Left cardiac atrium (tissue), 4 donors: ENCODE measurements around the gene TMEM44. TPM values are rescaled to one million over a fixed set of nuclear protein-coding genes. Genes with fewer than 3 reads are reported as not detected.
A peak's percentile ranks its signal among the peaks of the same experiment; 100 is the strongest.
"Not testable (repeated sequence)": the region's sequence is repeated elsewhere in the genome, so short reads cannot be mapped to it uniquely, and the experiment has no call there.

Experiments used
- ATAC-seq, 2 donors: fragments of 200-7000 bp; cut with Tn5 transposase; one replicate each; pipeline ENCODE4 v1.9.1; 2020; ENCODE audit warnings: mild to moderate bottlenecking in 2 of 2, moderate library complexity in 2 of 2
- DNase-seq: peaks from one replicate; pipeline ENCODE4 v3.0.0-alpha.2; 2020
- intact Hi-C, 2 donors: fragments of 100-400 bp; cut with DNase I; formaldehyde crosslinking; loops; one replicate each; pipeline versions ENCODE4 v1.14.1 to v1.15.1; 2022 to 2023
- total RNA-seq, 2 donors: library from RNA; stranded (reverse); fragmentation: NEBNext Ultra II Directional; extraction: Animal tissue kit (Norgen Biotek cat#: 25700); gene quantifications; one replicate each; pipeline ENCODE4 v1.2.1, GENCODE V29; 2021
- donor health status: DM: no; HTN: yes; CAD: no.
- donor health status: DM: no; HTN: yes; CAD: no; lungs with severe emphysema.
- donor health status: DM: yes; HTN: yes; CAD: no.
- donor health status: Dilated cardiomyopathy.

Gene TMEM44
- total RNA-seq, 2 donors from 2014 or later, result 5.6 to 12.1 TPM

DNA sequence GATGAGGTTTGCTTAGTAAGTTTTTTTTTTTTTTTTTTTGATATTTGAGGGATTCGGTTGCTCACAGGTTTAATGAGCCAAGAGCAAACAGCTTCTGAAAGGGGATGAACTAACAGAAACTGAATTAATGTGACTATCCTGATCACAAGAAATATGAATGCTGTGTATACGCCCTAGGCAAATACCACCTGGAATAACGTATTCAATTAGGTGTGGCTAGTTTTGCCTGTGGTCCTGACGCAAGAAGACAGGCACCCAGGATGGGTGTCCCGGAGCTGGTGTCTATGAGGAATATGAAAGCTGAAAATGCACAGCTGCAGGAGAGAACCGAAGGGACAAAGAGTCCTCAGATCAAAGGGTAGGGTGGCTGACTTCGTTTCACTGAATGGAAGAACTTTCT lies 24.2 kb upstream of the TMEM44 start:
- DNase-seq (no peak), ATAC-seq (no peak)
- intact Hi-C loops, result no loop called here

DNA sequence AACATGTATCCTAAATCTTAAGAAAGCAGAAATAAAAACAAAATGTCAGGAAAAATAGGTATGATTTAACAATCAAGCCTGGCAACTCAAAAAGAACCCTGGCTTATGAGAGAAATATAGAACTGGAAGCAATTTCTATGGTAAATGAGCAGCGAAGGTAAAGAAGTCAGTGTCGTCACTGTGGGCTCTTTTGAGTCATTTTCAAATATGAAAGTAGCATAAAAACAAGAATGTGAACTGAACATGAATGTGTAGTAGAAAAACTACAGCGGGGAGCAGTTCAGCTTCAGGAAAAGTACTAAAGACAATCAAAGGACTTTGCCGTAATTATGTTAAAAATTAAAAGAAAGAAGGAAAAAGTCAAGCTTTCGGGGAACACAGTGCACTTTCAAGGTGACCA lies 21.2 kb upstream of the TMEM44 start:
- intact Hi-C loops, result no loop called here
- no peak for ATAC-seq
- DNase-seq, result no peak

DNA sequence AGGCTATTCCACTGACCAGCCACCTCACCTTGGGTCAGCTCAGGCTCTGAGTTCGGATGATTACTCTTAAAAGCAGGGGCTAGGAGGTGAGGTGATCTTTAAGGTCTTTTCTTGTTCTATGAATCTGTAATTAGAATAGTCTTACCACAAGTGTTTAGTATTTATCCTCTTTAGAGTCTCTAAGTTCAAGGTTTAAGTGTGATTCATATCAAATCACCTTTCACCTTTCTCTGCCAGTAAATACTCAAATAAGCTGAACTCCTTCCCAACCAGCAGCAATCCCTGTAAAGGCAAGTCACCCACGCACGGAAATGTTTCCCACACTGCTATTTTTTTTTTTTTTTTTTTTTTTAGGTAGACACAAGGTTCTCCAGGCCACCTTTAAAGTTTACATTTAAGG lies 14.5 kb upstream of the TMEM44 start:
- intact Hi-C loops, result no loop called here

DNA sequence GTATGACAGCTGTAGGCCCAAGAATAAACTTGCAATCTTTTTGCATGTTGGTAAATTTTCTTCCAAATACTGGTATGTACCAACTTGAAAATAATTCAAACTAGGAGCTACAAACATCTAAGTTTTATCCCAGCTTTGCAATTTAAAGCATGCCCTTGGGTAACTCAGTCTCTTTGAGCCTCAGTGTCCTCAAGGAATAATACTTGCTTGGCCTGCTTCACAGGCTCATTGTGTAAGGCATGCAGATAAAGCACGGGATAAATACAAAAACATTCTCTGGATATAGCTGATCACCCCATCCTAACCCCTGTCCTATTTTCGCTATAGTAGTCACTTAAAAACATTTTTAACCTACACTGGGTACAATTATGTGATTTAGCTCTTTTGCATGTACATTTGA lies 9.6 kb upstream of the TMEM44 start:
- intact Hi-C loops, result no loop called here
- ATAC-seq (no peak), DNase-seq (no peak)

More for the DNA sequence above, 14.5 kb upstream of the TMEM44 start:
- ATAC-seq (no peak), DNase-seq (no peak)

DNA sequence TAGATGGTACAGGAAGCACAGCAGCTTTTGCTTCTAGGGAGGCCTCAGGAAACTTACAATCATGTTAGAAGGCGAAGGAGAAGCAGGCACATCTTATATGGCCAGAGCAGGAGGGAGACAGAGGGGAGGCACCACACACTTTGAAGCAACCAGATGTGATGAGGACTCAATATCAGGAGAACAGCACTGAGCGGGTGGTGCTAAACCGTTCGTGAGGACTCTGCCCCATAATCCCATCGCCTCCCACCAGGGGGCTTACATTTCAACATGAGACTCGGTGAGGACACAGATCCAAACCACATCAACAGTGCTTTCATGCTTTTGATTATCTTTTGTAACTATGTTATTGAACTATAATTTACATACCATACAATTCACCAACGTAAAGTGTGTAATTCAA lies 7.6 kb upstream of the TMEM44 start:
- intact Hi-C loops, result no loop called here
- ATAC-seq, result peak in 1 of 2 donors; percentile 6
- no peak for DNase-seq

DNA sequence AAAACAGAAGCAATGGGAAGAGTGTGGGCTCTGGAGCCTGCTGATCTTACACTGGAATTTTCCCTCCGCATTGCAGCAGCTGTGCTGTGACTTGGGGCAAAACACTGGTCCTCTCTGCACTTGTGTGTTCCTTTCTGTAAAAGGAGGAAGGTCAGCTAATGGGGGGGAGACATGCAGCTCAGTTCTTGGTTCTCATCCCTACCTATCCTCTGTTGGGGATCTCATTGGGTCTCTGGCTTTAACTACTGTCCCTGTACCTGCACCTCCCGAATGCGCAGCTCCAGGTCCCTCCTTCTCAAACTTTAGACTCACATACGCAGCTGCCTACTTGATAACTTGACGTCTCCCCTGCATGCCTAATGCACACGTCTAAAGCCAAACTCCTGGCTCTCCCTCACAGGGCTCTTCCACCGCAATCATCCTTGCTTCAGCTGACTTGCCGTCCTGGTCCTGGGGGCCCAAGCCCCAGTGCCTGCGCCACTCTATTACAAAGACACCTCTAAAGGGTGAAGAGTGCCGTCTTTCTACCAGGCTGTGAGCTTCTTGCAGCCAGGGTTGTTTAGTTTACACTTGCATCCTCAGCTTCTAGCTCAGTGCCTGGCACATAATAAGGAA lies 5.9 kb upstream of the TMEM44 start:
- no peak for DNase-seq
- intact Hi-C loops, result no loop called here
- ATAC-seq, result no peak

DNA sequence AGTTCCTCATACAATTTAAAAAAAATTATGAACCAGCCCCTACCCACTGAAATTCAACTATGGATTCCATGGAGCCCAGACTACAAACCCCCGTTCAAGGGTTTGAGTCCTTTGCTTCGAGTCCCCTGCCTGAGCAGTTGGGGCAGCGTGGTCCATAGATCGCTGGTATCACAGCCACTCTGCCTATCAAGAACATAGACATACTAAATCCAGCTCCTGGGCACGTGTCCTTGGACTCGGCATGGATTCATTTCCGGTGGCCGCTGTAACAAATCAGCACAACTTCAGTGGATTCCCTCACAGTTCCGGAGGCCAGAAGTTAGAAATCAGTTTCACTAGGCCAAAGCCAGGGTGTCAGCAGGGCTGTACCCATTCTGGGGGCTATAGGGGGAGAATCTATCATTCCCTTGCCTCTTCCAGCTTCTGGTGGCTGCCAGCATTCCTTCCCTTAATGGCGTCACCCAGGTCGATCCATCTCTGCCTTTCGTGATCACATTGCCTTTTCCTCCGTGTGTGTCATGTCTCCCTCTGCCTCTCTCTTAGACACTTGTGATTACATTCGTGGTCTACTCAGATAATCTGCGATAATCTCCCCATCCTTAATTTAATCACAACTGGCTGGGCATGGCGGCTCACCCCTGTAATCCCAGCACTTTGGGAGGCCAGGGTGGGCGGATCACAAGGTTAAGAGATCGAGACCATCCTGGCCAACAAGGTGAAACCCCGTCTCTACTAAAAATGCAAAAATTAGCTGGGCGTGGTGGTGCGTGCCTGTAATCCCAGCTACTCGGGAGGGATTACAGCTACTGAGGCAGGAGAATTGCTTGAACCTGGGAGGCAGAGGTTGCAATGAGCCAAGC lies 4.6 kb upstream of the TMEM44 start:
- intact Hi-C loops, result no loop called here
- DNase-seq, result no peak
- no peak for ATAC-seq

DNA sequence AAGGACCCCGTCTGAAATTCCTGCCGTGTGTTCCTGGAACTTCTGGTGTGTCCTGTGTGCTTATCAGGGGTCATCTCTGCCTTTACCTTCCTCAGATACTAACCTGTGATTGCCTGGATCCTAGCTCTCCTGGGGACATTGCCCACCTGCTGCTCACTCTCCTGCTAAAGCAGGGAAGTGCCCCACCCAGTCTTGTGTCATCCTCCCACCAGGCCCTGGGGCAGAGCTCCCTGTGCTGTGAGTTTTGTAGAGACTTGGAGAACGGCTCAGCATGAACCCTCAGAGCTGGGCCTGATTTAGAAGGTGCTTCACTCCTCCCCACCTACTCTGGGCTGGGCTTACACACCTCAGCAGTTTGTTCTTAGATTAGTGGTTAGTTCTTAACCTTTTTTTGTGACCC lies 3.8 kb upstream of the TMEM44 start:
- intact Hi-C loops, result no loop called here
- DNase-seq, result no peak
- ATAC-seq, result no peak

DNA sequence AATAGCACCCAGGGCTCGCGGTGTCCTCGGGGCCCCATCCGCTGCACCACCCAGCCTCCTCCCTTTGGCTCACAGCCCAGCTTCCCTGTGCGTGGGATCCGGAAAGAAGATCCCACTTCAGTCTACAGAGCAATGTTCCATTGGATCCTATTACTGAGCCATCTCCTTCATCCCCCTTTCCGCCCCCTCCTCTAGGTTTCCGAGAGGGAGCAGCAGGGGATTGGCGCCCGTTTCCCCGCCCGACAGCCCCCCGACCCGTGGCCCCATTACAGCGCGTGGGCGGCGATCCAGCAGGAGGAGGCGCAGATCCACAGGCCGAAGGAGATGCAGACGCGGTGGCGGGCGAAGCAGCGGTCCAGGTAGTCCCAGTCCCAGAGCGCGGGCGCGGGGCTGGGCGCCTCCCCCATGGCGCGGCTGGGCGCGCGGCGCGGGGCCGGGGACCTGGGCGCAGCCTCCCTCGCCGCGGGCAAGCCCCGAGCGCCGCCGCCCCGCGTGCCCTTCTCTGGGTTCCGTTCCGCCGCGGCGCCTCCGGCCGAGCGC lies 340 bp downstream of the TMEM44 start:
- intact Hi-C loops, result no loop called here
- peak; percentile 63 for DNase-seq
- ATAC-seq, result peak in 1 of 2 donors; percentile 61

DNA sequence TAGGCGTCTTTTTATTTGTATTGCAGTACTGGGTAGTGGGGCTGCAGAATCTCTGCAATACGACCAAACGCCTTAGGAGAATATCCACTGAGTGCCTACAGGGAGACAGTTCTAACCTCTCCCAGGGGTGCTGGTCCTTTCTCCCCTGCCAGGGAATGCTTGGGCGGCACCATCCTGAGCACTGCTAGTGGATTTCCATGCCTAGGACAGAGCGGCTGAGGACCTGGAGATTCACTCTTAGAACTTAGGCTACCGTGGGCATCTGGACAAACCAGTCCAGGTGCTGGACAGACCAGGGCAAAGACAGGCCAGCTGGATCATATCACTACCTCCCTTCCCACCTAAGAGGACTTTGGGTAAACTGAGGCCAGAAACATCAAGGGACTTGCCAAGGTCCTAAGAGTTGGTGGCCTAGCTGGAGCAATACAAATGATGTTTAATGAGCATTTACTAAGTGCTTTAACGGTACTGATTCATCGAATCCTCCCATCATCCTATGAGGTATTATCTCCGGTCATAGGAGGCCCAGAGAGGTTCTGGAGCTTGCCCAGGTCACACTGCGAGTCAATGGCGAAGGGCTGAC lies 902 bp downstream of the TMEM44 start:
- intact Hi-C loops, result no loop called here
- no peak for DNase-seq
- ATAC-seq, result no peak

DNA sequence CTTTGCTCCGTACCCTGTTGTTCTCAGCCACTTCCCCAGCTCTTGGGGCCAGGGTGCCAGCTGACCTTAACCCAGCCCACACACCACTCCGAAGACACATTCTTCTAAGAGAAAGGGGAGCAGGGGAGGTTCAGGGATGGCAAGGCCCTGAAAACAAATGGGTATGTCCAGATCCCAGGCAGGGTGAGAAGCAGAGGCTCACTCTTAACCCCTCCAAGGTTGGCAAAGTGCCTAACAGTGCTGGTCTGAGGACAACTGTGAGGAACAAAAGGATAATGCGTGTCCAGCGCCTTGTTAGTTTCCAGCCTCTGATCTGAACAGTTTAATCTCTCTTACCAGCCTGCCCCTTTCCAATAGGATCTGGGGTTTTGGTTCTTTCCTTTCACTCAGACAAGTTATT lies 1.5 kb downstream of the TMEM44 start:
- DNase-seq, result no peak
- no peak for ATAC-seq
- intact Hi-C loops, result no loop called here

DNA sequence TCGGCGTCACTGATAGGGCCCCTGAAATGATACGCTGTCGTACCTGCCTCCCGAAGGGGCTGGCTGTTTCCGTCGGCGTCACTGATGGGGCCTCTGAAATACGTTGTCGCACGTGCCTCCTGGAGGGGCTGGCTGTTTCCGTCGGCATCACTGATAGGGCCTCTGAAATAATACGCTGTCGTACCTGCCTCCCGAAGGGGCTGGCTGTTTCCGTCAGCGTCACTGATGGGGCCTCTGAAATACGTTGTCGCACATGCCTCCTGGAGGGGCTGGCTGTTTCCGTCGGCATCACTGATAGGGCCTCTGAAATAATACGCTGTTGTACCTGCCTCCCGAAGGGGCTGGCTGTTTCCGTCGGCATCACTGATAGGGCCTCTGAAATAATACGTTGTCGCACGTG lies 2.5 kb downstream of the TMEM44 start:
- intact Hi-C loops, ATAC-seq, DNase-seq: not testable (repeated sequence)

DNA sequence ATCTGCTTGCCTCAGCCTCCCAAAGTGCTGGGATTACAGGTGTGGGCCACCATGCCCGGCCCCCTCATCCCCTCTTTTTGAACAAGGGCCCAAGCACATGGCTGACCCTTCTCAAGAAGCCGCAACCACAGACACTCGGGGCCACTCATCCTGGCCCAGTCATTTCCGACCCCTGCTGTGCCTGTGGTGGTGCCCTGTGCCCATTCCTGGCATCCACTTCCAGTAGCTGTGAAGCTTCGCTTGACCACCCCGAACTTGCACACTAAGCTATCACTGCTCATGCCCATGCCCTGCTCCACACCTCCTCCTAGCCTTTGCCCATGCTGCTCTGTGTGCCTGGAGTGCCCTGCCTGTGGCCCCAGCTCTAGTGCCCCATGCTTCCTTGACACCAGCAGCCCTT lies 8.3 kb downstream of the TMEM44 start:
- ATAC-seq (no peak), DNase-seq (no peak)
- intact Hi-C loops, result no loop called here

DNA sequence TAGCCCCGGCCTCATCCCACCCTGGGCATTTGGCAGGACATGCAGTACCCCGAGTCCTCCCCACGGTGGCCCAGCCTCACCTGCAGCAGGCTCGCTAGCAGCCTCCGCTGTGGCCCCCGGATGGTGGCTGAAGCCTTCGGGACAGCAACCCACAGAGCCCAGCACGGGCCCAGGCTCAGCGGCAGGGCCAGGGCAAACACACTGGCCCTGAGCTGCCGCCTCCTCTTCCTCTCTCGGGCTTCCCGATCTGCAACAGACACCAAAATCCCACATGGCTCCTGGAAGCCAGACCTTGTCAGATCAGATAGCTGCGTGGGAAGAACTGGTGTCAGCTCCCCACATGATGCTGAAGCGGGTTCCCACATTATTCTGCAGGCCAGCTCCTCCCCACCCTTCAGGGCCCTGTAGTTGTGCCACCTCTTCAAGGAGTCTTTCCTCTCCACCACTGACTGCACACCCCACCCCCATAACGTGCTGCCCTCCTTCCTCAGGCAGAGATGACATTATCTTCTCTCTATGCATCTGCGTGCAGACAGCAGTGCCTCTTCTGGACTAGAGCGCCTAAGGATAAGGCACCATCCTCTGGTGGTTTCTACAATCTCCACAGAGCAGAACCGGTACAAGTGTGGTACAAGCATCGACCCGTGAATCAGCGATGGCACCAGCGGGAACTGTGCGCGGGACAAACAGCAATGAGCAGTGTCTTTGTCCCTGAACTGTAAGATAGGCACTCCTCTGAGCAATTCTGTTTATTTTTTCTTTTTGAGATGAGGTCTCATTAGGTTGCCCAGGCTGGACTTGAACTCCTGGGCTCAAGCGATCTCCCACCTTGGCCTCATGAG lies 9.5 kb downstream of the TMEM44 start:
- DNase-seq (no peak), ATAC-seq (no peak)
- intact Hi-C loops, result no loop called here

DNA sequence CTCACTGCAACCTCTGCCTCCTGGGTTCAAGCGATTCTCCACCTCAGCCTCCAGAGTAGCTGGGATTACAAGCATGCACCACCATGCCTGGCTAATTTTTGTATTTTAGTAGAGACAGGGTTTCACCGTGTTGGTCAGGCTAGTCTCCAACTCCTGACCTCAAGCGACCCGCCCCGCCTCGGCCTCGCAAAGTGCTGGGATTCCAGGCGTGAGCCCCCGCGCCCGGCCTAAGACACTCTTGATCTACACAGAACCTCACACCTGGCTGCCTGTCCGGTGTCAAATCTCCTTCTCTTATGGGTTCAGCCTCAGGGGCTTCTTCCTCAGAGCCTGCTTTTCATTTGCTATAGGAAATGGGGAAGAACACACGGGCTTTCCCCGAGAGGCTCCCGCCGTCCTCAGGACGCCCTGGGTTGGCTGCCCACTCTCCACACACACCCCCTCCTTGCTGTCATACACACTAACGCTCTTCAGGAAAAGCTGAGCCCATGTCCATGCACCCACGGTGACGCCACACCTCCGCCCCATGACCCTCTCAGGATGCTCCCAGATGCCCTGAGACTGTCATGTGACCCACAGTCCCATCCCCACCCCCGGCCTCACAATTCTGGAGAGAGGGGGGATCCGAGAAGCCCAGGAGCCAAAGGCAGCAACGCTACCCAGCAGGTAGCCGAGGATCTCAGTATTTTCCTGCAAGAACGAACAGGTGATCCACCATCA lies 10.4 kb downstream of the TMEM44 start:
- intact Hi-C loops, result no loop called here
- DNase-seq, result no peak
- ATAC-seq, result no peak

DNA sequence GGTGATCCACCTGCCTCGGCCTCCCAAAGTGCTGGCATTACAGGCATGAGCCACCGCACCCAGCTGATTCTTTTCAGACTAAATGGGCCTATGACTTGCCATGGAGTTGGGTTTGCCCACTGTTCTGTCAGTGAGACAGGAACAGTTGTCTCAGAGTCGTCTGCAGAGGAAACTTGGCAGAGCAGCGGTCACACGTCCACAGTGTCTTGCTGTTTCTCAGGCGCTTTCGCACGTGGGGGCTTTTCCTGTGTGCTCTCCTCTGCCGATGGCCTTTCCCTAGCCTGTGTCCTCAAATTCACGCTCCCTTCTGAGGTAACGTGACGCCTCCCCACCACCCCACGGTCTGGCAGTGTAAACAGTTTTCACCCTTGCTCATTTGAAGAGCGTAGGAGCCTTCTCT lies 11.3 kb downstream of the TMEM44 start:
- intact Hi-C loops, result no loop called here
- ATAC-seq, result no peak

DNA sequence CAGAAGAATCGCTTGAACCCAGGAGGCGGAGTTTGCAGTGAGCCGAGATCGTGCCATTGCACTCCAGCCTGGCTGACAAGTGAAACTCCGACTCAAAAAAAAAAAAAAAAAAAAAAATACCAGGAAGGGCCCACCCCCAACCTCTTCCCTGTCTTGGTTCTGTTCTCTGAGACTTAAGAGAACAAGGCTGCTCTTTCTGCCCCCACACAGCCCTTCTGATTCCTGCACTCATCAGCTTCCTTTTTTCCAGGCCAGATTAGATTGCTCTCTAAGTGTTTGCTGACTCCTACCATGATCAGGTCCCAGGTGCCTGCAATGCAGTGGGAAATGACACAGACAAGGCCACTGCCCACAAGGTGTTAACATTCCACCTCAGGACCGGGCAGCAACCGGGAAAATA lies 13.0 kb downstream of the TMEM44 start:
- intact Hi-C loops, result no loop called here
- no peak for DNase-seq

More for the DNA sequence above, 11.3 kb downstream of the TMEM44 start:
- no peak for DNase-seq

DNA sequence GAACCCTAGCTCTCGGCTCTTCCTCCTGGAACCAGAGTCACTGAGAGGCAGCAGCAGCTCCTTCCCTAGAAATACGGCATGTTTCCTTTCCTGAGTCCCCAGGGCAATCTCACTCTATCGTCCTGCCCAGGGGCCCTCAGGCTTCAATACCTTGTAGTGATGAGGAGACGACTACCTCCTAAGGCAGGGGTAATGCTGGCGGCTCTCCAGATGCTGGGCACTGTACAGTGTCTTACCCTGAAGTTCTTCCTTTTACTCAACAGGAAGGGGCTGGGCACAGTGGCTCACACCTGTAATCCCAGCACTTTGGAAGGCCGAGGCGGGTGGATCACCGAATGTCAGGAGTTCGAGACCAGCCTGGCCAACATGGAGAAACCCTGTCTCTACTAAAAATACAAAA lies 13.5 kb downstream of the TMEM44 start:
- ATAC-seq (no peak), DNase-seq (no peak)
- intact Hi-C loops, result no loop called here

More for the DNA sequence above, 13.0 kb downstream of the TMEM44 start:
- ATAC-seq, result no peak
